GM12865 (cell line): ENCODE measurements around the gene RHOU.

Experiments used
- DNase-seq: peaks from one replicate; pipeline ENCODE4 v3.0.0; 2010; ENCODE audit warnings: low read depth
- H3K4me3 ChIP-seq: 2 replicates; pipeline ENCODE4 v1.5.1; 2011; ENCODE audit warnings: mild to moderate bottlenecking, low read depth, low read length, control low read depth
- TF ChIP-seq, protein P1 (sequence below): IDR thresholded peaks from 2 replicates; pipeline ENCODE4 v1.5.1; 2011; ENCODE audit warnings: low read length, control low read depth, low read depth, inconsistent platforms; ENCODE audit not compliant: insufficient read depth; ENCODE audit errors: missing control alignments

The RHOU gene

DNA sequence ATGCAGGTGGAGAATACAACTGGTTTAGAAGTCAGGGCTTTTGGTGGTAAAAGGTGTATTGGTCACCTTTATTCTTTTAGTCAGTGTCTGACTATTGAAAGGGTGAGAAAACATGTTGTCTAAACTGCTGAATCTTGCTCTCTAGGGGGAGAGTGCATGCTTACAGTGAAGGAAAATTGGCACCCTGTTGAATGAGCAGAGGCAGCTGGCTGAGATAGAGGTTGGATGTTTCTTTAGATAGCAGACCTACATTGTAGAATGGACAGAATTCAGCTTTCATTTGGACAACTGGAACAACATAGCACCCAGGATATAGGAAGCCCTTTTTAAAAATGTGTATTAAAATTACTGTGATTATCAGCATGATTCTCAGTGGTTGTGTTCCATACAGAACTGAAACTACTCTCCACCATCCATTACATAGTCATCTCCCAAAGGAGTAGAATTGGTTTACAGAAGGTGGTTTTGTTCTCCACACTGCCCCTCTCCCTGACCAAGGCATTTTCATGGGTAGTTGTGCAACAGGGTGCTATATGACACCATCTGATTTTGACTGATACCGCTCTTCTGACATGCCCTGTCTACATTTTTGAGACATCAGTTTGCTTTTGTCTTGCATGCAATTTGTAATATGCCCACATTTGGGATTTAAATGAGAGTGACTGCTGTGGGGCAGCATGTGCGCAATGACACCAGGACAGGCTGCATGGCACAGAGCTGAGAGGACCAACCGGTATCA, 16.2 kb downstream of the RHOU start:
- TF ChIP-seq, protein P1, sequence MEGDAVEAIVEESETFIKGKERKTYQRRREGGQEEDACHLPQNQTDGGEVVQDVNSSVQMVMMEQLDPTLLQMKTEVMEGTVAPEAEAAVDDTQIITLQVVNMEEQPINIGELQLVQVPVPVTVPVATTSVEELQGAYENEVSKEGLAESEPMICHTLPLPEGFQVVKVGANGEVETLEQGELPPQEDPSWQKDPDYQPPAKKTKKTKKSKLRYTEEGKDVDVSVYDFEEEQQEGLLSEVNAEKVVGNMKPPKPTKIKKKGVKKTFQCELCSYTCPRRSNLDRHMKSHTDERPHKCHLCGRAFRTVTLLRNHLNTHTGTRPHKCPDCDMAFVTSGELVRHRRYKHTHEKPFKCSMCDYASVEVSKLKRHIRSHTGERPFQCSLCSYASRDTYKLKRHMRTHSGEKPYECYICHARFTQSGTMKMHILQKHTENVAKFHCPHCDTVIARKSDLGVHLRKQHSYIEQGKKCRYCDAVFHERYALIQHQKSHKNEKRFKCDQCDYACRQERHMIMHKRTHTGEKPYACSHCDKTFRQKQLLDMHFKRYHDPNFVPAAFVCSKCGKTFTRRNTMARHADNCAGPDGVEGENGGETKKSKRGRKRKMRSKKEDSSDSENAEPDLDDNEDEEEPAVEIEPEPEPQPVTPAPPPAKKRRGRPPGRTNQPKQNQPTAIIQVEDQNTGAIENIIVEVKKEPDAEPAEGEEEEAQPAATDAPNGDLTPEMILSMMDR: no peak
- DNase-seq: no peak
- no peak overlapping the region for H3K4me3 ChIP-seq

DNA sequence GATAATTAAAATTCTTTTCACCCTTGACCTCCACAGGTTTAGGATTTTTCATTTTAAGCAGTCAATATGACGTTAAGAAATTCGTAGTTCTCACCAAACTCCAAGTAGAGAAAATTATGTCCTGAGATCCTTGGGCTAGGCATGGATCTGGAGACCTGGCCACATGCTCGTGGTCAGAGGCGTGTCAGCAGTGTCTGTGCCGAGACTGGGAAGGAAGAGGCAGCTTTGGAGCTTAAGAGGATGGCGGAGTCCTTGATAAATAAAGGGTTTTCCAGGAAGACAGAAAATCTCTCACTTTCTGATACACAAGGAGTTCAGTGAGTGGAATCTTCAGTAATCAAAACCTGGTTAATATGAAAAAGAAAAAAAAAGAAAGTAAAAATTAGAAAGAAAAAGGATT, 17.0 kb downstream of the RHOU start:
- DNase-seq: no peak
- H3K4me3 ChIP-seq: no peak overlapping the region
- TF ChIP-seq, protein P1: no peak

DNA sequence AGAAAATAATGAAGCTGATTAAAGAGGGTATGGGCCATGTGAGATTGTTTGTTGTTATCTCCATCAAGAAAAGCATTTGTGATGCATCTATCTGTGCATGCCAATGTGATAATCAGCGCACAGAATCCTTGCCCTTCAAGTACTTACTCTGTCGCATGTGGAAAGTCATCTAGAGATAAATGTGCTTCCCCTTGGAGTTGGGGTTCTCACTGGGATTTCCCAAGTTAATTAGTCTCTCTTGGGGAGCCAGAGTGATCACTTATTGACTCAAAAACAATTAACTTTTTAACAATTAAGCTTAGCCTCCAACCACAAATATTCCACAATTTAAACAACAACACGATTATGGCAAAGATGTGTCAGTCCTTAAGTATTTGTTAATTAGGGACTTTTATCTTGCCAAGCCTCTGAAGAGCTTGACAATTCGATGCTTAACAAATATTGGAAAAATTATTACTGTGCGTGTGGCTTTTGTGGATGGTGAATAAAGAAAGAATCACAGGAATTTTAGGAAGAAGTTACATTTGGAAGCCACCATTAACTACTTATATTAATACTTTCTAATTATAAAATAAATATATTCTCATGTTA, 17.5 kb downstream of the RHOU start:
- DNase-seq: peak; percentile 11
- H3K4me3 ChIP-seq: no peak overlapping the region
- TF ChIP-seq, protein P1: no peak

DNA sequence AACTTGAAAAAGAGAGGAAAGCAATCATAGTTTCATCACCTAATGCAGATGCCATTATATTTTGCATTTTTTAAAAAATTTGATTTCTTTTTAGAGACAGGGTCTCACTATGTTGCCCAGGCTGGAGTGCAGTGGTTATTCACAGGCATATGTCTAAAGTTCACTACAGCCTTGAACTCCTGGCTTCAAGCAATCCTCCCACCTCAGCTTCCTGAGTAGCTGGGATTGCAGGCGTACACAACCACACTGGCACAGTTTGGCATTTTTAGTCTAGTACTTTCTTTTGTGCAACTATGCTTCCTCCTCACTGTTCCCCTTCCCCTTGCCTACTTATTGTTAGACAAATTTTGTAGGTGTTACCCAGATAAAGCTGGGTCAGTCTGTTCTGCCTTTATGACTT, 18.0 kb downstream of the RHOU start:
- TF ChIP-seq, protein P1: no peak
- DNase-seq: no peak
- H3K4me3 ChIP-seq: no peak overlapping the region

DNA sequence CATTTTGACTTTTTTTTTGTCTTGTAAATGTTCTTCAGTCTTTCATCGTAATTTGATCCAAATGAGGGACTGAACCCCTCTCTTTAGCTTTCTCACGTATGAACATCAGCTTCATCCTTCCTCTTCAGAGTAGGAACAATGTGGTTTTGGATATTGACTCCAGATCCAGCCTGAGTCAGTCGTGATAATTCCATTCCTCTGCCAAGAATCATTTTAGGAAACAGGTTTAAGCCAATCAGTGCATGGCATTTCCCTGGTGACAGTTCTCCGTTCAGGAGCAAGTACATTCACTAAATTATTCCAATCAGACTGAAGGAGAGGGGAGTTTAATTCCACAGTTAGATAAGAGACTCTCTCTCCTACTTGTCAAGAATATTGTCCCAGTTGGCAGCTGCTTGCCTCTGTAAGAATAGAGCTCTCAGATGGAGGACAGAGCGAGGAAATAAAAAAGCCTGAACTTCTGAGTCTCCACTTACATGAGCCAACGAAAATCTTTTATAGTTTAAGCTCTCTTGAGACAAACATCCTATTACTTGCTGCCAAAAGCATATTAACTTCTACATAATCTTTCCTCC, 18.6 kb downstream of the RHOU start:
- TF ChIP-seq, protein P1: no peak
- no peak overlapping the region for H3K4me3 ChIP-seq
- DNase-seq: no peak

DNA sequence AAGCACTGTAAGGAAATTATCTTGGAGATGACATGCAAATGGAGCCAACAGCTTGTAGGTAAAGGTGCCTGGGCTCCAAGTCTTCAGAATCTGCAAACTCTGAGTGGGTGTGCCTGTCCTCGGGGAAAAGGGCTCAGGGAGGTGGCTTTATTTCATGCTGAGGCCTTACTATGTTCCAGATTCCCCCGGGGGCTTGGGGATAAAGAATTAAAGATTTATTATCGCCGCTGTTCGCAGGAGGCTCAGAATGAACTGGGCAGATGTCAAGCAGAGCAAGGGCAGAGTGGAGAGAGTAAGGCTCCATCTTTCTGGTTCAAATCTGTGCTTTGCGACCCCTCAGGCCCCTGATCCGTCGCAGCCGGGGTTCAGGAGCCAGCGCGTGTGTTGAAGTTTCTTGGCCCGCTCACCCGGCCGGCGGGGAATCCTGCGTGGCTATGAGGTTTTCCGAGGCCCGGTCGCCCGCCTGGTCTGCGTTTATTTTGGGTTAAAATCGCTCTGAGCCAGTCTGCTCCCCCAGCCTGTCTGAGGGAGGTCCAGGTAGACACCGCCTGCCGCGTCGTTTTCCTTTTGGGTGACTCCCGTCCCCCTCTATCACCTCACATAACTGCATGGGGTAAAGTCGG, 19.5 kb downstream of the RHOU start:
- no peak overlapping the region for H3K4me3 ChIP-seq
- DNase-seq: no peak
- TF ChIP-seq, protein P1: no peak
